A549 (cell line): Measurements from ENCODE around the gene PRKCD. TPM values are rescaled to one million over a fixed set of nuclear protein-coding genes. Genes with fewer than 3 reads are reported as not detected.

Experiments used
- ATAC-seq, 2 experiments: fragments of 200-7000 bp in 1 of 2; fragments of >200 bp in 1 of 2; cut with Nextera tagmentation in 1 of 2; cut with Tn5 transposase in 1 of 2; 3 replicates each; pipeline versions ENCODE4 v1.8.0 to v1.9.1; 2018 to 2020; ENCODE audit warnings: mild to moderate bottlenecking in 1 of 2, moderate library complexity in 1 of 2
- CTCF ChIA-PET: fragments of 300-600 bp; sonication (Branson Sonifier 250); formaldehyde crosslinking; extraction: SDS; loops from one replicate; lab custom pipeline; 2021; ENCODE audit warnings: antibody characterized with exemption, inconsistent platforms; lab: Yijun Ruan, JAX
- POLR2A ChIA-PET: fragments of 350-600 bp; formaldehyde crosslinking; extraction: SDS; loops from one replicate; lab custom pipeline; 2021; ENCODE audit warnings: antibody characterized with exemption, inconsistent platforms; lab: Yijun Ruan, JAX
- DNase-seq, 2 experiments: peaks; one replicate each; pipeline versions ENCODE4 v3.0.0 to v3.0.0-alpha.2; 2011 to 2016; ENCODE audit warnings: low read depth in 1 of 2, low spot score in 1 of 2
- FAIRE-seq: peaks from 2 replicates; lab custom pipeline; 2011; peaks lifted over from hg19 to GRCh38; lab: Jason Lieb, UNC
- H3K27ac ChIP-seq, 2 experiments: fragments of >200 bp; sonication (Bioruptor Twin); formaldehyde crosslinking; 3 replicates each; pipeline ENCODE4 v1.5.1; 2016 to 2017
- H3K4me1 ChIP-seq: fragments of >200 bp; sonication (Bioruptor Twin); formaldehyde crosslinking; 3 replicates; pipeline ENCODE4 v1.6.1; 2016
- H3K4me2 ChIP-seq: fragments of >200 bp; sonication (Bioruptor Twin); formaldehyde crosslinking; 3 replicates; pipeline ENCODE4 v1.6.1; 2016
- H3K4me3 ChIP-seq: fragments of >200 bp; sonication (Bioruptor Twin); formaldehyde crosslinking; 3 replicates; pipeline ENCODE4 v1.5.1; 2016
- H3K9me3 ChIP-seq: fragments of >200 bp; sonication (Bioruptor Twin); formaldehyde crosslinking; 3 replicates; pipeline ENCODE4 v1.6.1; 2016
- CBX2 ChIP-seq: fragments of 200-600 bp; sonication (generic); IDR thresholded peaks from 2 replicates; pipeline ENCODE4 v1.6.1; 2016; ENCODE audit warnings: low read depth, mild to moderate bottlenecking, borderline replicate concordance
- CBX8 ChIP-seq: fragments of 200-600 bp; sonication (generic); IDR thresholded peaks from 2 replicates; pipeline ENCODE4 v1.6.1; 2016
- CHD2 ChIP-seq: fragments of 150-350 bp; IDR thresholded peaks from 2 replicates; pipeline ENCODE4 v1.6.1; 2014; ENCODE audit warnings: low read length; ENCODE audit not compliant: partially characterized antibody
- ELK1 ChIP-seq: fragments of 150-350 bp; IDR thresholded peaks from 2 replicates; pipeline ENCODE4 v1.6.1; 2014; ENCODE audit warnings: low read depth, mild to moderate bottlenecking, low read length
- HEYL ChIP-seq: fragments of 250-450 bp; sonication (Bioruptor Pico); IDR thresholded peaks from 2 replicates; pipeline ENCODE4 v1.8.0; 2021; ENCODE audit warnings: mild to moderate bottlenecking, moderate library complexity
- HOXA7 ChIP-seq: fragments of 250-450 bp; sonication (Bioruptor Pico); IDR thresholded peaks from 2 replicates; pipeline ENCODE4 v1.5.0; 2020; ENCODE audit warnings: mild to moderate bottlenecking, moderate library complexity
- MAFK ChIP-seq: fragments of 450-650 bp; IDR thresholded peaks from 2 replicates; pipeline ENCODE4 v1.6.1; 2014; ENCODE audit not compliant: partially characterized antibody
- NFE2L2 ChIP-seq: fragments of 150-350 bp; conservative IDR thresholded peaks from 2 replicates; pipeline ENCODE4 v1.6.1; 2014; ENCODE audit warnings: low read length
- PHF8 ChIP-seq: fragments of 200-600 bp; sonication (generic); IDR thresholded peaks from 2 replicates; pipeline ENCODE4 v1.6.1; 2016; ENCODE audit warnings: low read depth, mild to moderate bottlenecking, antibody characterized with exemption, moderate library complexity, borderline replicate concordance
- POLR2AphosphoS2 ChIP-seq: conservative IDR thresholded peaks from 2 replicates; pipeline ENCODE4 v1.6.1; 2012; ENCODE audit warnings: low read length, improper control_type of control experiment, inconsistent platforms
- RARB ChIP-seq: fragments of 250-450 bp; sonication (Bioruptor Pico); IDR thresholded peaks from 2 replicates; pipeline ENCODE4 v1.8.0; 2021; ENCODE audit warnings: mild to moderate bottlenecking, moderate library complexity
- RCOR1 ChIP-seq: fragments of 150-350 bp; IDR thresholded peaks from 2 replicates; pipeline ENCODE4 v1.6.1; 2014; ENCODE audit warnings: antibody characterized with exemption, low read length, low read depth
- RFX5 ChIP-seq: fragments of 450-650 bp; IDR thresholded peaks from 2 replicates; pipeline ENCODE4 v1.7.1; 2014; ENCODE audit warnings: antibody characterized with exemption, mild to moderate bottlenecking, moderate library complexity
- RNF2 ChIP-seq: fragments of 200-600 bp; sonication (generic); IDR thresholded peaks from 2 replicates; pipeline ENCODE4 v1.6.1; 2016; ENCODE audit warnings: low read depth, mild to moderate bottlenecking, antibody characterized with exemption, moderate library complexity, borderline replicate concordance
- SREBF2 ChIP-seq: fragments of 450-650 bp; IDR thresholded peaks from 2 replicates; pipeline ENCODE4 v1.6.1; 2014; ENCODE audit warnings: mild to moderate bottlenecking, moderate library complexity
- TFCP2L1 ChIP-seq: fragments of 250-450 bp; sonication (Bioruptor Pico); IDR thresholded peaks from 2 replicates; pipeline ENCODE4 v1.5.0; 2021; ENCODE audit warnings: mild to moderate bottlenecking
- ZC3H11A ChIP-seq: fragments of 450-650 bp; IDR thresholded peaks from 2 replicates; pipeline ENCODE4 v1.6.1; 2014; ENCODE audit warnings: antibody characterized with exemption, mild to moderate bottlenecking
- ZNF302 ChIP-seq: fragments of 250-450 bp; sonication (Bioruptor Pico); IDR thresholded peaks from 2 replicates; pipeline ENCODE4 v1.9.0; 2021; ENCODE audit warnings: inconsistent platforms, mild to moderate bottlenecking, moderate library complexity
- WGBS: methylation state at CpG from one replicate; pipeline ENCODE4 v1.1.6; 2017; ENCODE audit errors: missing lambda C conversion rate; 5-methylcytosine and 5-hydroxymethylcytosine counted together
- polyA plus RNA-seq, 4 experiments: library from polyadenylated mRNA; depleted of rRNA in 3 of 4; stranded (reverse); fragments of >200 nt; fragmentation: RNase III in 1 of 4; extraction: RNeasy Plus Mini Kit Qiagen cat#74134 plus additional on column Dnase treatment in 1 of 4; gene quantifications; 2 replicates in 3 of 4; 3 replicates in 1 of 4; pipeline ENCODE4 v1.2.3, GENCODE V29; 2011 to 2017
- TF ChIP-seq, protein P1 (sequence below): fragments of >200 bp; sonication (Bioruptor Twin); formaldehyde crosslinking; IDR thresholded peaks from 2 replicates; pipeline ENCODE4 v1.6.1; 2016
- TF ChIP-seq, protein P2 (sequence below): fragments of >200 bp; sonication (Bioruptor Twin); formaldehyde crosslinking; IDR thresholded peaks from 3 replicates; pipeline ENCODE4 v1.6.1; 2016
- TF ChIP-seq, protein P3 (sequence below): IDR thresholded peaks from 2 replicates; pipeline ENCODE4 v1.6.1; 2012

The PRKCD gene
- polyA plus RNA-seq, 2 of the 4 experiments (the other 2 are of a cell fraction) = 10.1 to 18.3 TPM

DNA sequence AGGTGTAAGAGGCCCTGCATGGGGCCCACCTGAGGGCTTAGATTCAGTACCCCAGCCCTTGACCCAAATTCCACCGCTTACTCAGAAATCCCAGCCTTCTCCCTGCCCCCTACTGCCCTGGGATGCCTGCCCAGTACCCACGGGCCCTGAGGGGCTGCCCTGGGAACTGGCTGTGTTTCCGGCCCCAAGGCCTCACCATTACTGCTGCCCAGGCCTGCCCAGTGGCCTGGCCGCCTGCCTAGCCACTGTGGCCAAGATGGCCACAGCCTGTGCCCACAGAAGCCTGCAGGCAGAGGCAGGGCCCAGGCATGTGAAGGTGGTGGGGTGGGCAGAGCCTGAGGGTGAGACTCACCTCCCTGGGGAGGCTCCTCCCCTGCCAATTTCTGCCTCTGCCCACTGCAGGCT lies 6.1 kb upstream of the PRKCD start (continued):
- TF ChIP-seq ELK1 = no peak
- TF ChIP-seq, protein P1, sequence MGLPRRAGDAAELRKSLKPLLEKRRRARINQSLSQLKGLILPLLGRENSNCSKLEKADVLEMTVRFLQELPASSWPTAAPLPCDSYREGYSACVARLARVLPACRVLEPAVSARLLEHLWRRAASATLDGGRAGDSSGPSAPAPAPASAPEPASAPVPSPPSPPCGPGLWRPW = no peak
- no peak for TF ChIP-seq ZC3H11A
- TF ChIP-seq POLR2AphosphoS2 = no peak
- TF ChIP-seq RARB (CRISPR knock-in tag) = no peak

GRCh38 chr3:53155760-53156159 lies 5.2 kb upstream of the PRKCD start:
- H3K4me3 ChIP-seq = no peak overlapping the region
- POLR2A ChIA-PET = no interaction called here
- H3K4me2 ChIP-seq = no peak overlapping the region

GRCh38 chr3:53156368-53156834 lies 4.6 kb upstream of the PRKCD start:
- ChIA-PET POLR2A (no interaction called here), CTCF (interaction anchor here (0.8 to 1.9 kb wide), 4 partner anchors 9 to 42 kb away, joined by 3 to 4 read pairs (median 4); no protein-coding TSS in a partner anchor)
- H3K9me3 ChIP-seq = no peaks in the 10 kb centered on the region
- H3K27ac ChIP-seq = no peak overlapping the region
- H3K4me1 ChIP-seq = peaks cover 18% of the 10 kb centered on the region
- ATAC-seq = no peak
- no peak for FAIRE-seq
- no peak for DNase-seq
- no peak for TF ChIP-seq CBX2
- no peak for TF ChIP-seq MAFK
- TF ChIP-seq, protein P2, sequence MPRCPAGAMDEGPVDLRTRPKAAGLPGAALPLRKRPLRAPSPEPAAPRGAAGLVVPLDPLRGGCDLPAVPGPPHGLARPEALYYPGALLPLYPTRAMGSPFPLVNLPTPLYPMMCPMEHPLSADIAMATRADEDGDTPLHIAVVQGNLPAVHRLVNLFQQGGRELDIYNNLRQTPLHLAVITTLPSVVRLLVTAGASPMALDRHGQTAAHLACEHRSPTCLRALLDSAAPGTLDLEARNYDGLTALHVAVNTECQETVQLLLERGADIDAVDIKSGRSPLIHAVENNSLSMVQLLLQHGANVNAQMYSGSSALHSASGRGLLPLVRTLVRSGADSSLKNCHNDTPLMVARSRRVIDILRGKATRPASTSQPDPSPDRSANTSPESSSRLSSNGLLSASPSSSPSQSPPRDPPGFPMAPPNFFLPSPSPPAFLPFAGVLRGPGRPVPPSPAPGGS = no peak
- TF ChIP-seq HOXA7 (CRISPR knock-in tag) = no peak
- TF ChIP-seq PHF8 = no peak
- TF ChIP-seq HEYL (CRISPR knock-in tag) = no peak
- no peak for TF ChIP-seq RFX5
- no peak for TF ChIP-seq RCOR1
- TF ChIP-seq RNF2 = no peak
- 67% methylated on average over 7 of the region's 36 CpGs for WGBS
- H3K4me3 ChIP-seq = no peak overlapping the region
- H3K4me2 ChIP-seq = no peak overlapping the region

More at GRCh38 chr3:53155760-53156159, 5.2 kb upstream of the PRKCD start:
- 67% methylated on average over 4 of the region's 6 CpGs for WGBS
- peaks cover 24% of the 10 kb centered on the region for H3K4me1 ChIP-seq
- CTCF ChIA-PET = interaction anchor here (0.6 to 4.5 kb wide), 3 partner anchors 8 to 94 kb away, joined by 3 to 15 read pairs (median 4); no protein-coding TSS in a partner anchor
- ATAC-seq = no peak
- FAIRE-seq = no peak
- no peaks in the 10 kb centered on the region for H3K9me3 ChIP-seq
- DNase-seq = no peak
- no peak overlapping the region for H3K27ac ChIP-seq
- TF ChIP-seq, protein P3, sequence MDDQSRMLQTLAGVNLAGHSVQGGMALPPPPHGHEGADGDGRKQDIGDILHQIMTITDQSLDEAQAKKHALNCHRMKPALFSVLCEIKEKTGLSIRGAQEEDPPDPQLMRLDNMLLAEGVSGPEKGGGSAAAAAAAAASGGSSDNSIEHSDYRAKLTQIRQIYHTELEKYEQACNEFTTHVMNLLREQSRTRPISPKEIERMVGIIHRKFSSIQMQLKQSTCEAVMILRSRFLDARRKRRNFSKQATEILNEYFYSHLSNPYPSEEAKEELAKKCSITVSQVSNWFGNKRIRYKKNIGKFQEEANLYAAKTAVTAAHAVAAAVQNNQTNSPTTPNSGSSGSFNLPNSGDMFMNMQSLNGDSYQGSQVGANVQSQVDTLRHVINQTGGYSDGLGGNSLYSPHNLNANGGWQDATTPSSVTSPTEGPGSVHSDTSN = no peak
- no peak for TF ChIP-seq CHD2
- TF ChIP-seq ELK1 = no peak
- TF ChIP-seq MAFK = no peak
- TF ChIP-seq, protein P2 = no peak
- no peak for TF ChIP-seq ZNF302 (CRISPR knock-in tag)
- no peak for TF ChIP-seq NFE2L2
- TF ChIP-seq CBX2 = no peak
- TF ChIP-seq SREBF2 = no peak
- TF ChIP-seq TFCP2L1 = no peak
- no peak for TF ChIP-seq CBX8
